ENCODE measurements around the gene BAZ2B. TPM values are rescaled to one million over a fixed set of nuclear protein-coding genes. Genes with fewer than 3 reads are reported as not detected.

Gene BAZ2B
- total RNA-seq, 1 experiment from 2014 or later, result 33.0 TPM

GRCh38 chr2:159651884-159652283 is 35.5 kb upstream of the BAZ2B start:
- Mint-ChIP-seq H3K27me3 (ENCODE audit: low read depth) (no peaks in the 10 kb centered on the region), H3K27ac (no peak overlapping the region), H3K9me3 (peaks cover 39% of the 10 kb centered on the region), H3K4me3 (no peak overlapping the region), H3K4me1 (peaks cover 5% of the 10 kb centered on the region), H3K36me3 (peaks cover 18% of the 10 kb centered on the region)
- ATAC-seq (no peak), DNase-seq (ENCODE audit: low spot score) (no peak)
- CTCF ChIA-PET, result no interaction called here
- POLR2A ChIA-PET, result no interaction called here
- no peak for TF ChIP-seq CBFB (CRISPR knock-in tag; IDR thresholded peaks at IDR 0.05; ENCODE audit: low read depth)

GRCh38 chr2:159650574-159650973 is 34.2 kb upstream of the BAZ2B start:
- no peaks in the 10 kb centered on the region for H3K27me3 Mint-ChIP-seq (ENCODE audit: low read depth)
- ChIA-PET POLR2A (no interaction called here), CTCF (no interaction called here)
- DNase-seq (ENCODE audit: low spot score) (no peak), ATAC-seq (no peak)
- TF ChIP-seq KAT7 (CRISPR knock-in tag; IDR thresholded peaks at IDR 0.05; ENCODE audit: borderline replicate concordance), result no peak
- H3K27ac Mint-ChIP-seq, result no peak overlapping the region
- peaks cover 49% of the 10 kb centered on the region for H3K9me3 Mint-ChIP-seq
- no peaks in the 10 kb centered on the region for H3K4me1 Mint-ChIP-seq
- peaks cover 31% of the 10 kb centered on the region for H3K36me3 Mint-ChIP-seq
- H3K4me3 Mint-ChIP-seq, result no peak overlapping the region

DNA sequence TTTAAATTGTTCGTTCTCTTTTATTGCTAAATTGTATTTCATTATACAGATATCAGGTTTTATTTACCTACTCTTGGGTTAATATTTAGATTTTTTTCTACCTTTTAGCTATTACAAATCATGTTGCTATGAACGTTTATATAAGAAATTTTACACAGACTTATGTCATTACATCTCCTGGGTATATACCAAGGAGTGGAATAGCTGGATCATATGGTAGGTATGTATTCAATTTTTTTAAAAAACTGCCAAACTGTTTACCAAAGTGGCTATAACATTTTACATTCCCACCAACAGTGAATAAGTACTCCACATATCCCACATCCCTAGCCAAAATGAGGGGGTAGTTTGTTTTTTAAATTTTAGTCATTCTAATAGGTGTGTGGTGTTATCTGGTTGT is 32.3 kb upstream of the BAZ2B start:
- POLR2A ChIA-PET, result no interaction called here
- Mint-ChIP-seq H3K4me3 (no peak overlapping the region), H3K9me3 (peaks cover 56% of the 10 kb centered on the region), H3K27ac (no peak overlapping the region), H3K4me1 (no peaks in the 10 kb centered on the region), H3K36me3 (peaks cover 47% of the 10 kb centered on the region), H3K27me3 (ENCODE audit: low read depth) (peaks cover 4% of the 10 kb centered on the region)
- CTCF ChIA-PET, result no interaction called here
- TF ChIP-seq, protein P1, sequence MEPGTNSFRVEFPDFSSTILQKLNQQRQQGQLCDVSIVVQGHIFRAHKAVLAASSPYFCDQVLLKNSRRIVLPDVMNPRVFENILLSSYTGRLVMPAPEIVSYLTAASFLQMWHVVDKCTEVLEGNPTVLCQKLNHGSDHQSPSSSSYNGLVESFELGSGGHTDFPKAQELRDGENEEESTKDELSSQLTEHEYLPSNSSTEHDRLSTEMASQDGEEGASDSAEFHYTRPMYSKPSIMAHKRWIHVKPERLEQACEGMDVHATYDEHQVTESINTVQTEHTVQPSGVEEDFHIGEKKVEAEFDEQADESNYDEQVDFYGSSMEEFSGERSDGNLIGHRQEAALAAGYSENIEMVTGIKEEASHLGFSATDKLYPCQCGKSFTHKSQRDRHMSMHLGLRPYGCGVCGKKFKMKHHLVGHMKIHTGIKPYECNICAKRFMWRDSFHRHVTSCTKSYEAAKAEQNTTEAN (CRISPR knock-in tag; IDR thresholded peaks at IDR 0.05), result no peak
- TF ChIP-seq ZNF317 (CRISPR knock-in tag; IDR thresholded peaks at IDR 0.05; ENCODE audit: borderline replicate concordance, low read depth) (no peak), ZNF396 (CRISPR knock-in tag; IDR thresholded peaks at IDR 0.05; ENCODE audit: borderline replicate concordance) (no peak), GTF2I (CRISPR knock-in tag; conservative IDR thresholded peaks at IDR 0.05) (no peak)
- TF ChIP-seq, protein P2, sequence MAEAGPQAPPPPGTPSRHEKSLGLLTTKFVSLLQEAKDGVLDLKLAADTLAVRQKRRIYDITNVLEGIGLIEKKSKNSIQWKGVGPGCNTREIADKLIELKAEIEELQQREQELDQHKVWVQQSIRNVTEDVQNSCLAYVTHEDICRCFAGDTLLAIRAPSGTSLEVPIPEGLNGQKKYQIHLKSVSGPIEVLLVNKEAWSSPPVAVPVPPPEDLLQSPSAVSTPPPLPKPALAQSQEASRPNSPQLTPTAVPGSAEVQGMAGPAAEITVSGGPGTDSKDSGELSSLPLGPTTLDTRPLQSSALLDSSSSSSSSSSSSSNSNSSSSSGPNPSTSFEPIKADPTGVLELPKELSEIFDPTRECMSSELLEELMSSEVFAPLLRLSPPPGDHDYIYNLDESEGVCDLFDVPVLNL (CRISPR knock-in tag; IDR thresholded peaks at IDR 0.05; ENCODE audit: borderline replicate concordance, low read depth), result no peak
- TF ChIP-seq, protein P3, sequence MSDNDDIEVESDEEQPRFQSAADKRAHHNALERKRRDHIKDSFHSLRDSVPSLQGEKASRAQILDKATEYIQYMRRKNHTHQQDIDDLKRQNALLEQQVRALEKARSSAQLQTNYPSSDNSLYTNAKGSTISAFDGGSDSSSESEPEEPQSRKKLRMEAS (CRISPR knock-in tag; IDR thresholded peaks at IDR 0.05), result no peak
- no peak for ATAC-seq
- no peak for DNase-seq (ENCODE audit: low spot score)

GRCh38 chr2:159647667-159648066 is 31.3 kb upstream of the BAZ2B start:
- ChIA-PET CTCF (no interaction called here), POLR2A (no interaction called here)
- Mint-ChIP-seq H3K4me1 (no peaks in the 10 kb centered on the region), H3K4me3 (no peak overlapping the region), H3K36me3 (peaks cover 47% of the 10 kb centered on the region), H3K27me3 (ENCODE audit: low read depth) (peaks cover 4% of the 10 kb centered on the region), H3K9me3 (peaks cover 64% of the 10 kb centered on the region), H3K27ac (no peak overlapping the region)
- ATAC-seq, result no peak
- no peak for DNase-seq (ENCODE audit: low spot score)
- TF ChIP-seq ZNF263 (CRISPR knock-in tag; IDR thresholded peaks at IDR 0.05; ENCODE audit: low read depth) (no peak), PRRX2 (CRISPR knock-in tag; IDR thresholded peaks at IDR 0.05) (no peak), FOXP1 (CRISPR knock-in tag; IDR thresholded peaks at IDR 0.05; ENCODE audit: borderline replicate concordance) (no peak), TEAD4 (CRISPR knock-in tag; IDR thresholded peaks at IDR 0.05) (no peak), FOXK1 (CRISPR knock-in tag; IDR thresholded peaks at IDR 0.05) (no peak), AFF4 (CRISPR knock-in tag; IDR thresholded peaks at IDR 0.05; ENCODE audit: borderline replicate concordance) (no peak), CREB1 (CRISPR knock-in tag; IDR thresholded peaks at IDR 0.05) (no peak), IRF1 (CRISPR knock-in tag; IDR thresholded peaks at IDR 0.05) (no peak), ESRRA (CRISPR knock-in tag; IDR thresholded peaks at IDR 0.05; ENCODE audit: borderline replicate concordance) (no peak)
- TF ChIP-seq, protein P2 (CRISPR knock-in tag; IDR thresholded peaks at IDR 0.05; ENCODE audit: borderline replicate concordance, low read depth), result no peak

All from WTC11 (cell line).